Measurements from ENCODE around the gene TRAPPC1.

DNA sequence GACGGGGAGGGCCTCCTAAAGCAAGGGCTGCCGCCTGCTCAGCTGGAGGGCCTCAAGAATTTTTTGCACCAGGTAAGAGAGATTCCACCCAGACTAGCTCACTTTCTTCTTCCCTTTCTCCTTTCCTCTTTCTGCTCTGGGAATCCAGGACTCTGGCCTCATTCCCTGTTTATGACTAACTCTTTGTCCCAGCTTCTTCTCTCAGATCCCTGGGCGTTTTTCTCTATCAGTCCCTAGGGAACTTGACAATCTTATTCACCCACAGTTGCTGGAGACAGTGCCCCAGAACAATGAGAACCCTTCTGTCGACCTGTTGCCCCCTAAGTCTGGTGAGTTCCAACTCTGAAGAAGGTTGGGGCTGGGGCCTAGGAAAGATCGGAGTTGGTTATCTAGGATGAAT, 15.9 kb upstream of the TRAPPC1 start:
- TF ChIP-seq, protein P1, sequence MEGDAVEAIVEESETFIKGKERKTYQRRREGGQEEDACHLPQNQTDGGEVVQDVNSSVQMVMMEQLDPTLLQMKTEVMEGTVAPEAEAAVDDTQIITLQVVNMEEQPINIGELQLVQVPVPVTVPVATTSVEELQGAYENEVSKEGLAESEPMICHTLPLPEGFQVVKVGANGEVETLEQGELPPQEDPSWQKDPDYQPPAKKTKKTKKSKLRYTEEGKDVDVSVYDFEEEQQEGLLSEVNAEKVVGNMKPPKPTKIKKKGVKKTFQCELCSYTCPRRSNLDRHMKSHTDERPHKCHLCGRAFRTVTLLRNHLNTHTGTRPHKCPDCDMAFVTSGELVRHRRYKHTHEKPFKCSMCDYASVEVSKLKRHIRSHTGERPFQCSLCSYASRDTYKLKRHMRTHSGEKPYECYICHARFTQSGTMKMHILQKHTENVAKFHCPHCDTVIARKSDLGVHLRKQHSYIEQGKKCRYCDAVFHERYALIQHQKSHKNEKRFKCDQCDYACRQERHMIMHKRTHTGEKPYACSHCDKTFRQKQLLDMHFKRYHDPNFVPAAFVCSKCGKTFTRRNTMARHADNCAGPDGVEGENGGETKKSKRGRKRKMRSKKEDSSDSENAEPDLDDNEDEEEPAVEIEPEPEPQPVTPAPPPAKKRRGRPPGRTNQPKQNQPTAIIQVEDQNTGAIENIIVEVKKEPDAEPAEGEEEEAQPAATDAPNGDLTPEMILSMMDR (IDR thresholded peaks at IDR 0.05), result no peak
- no peak for TF ChIP-seq MXI1 (IDR thresholded peaks at IDR 0.05; ENCODE audit: low read depth, low read length)
